H1 (cell line): Measurements from ENCODE around the gene UFM1. TPM values are rescaled to one million over a fixed set of nuclear protein-coding genes. Genes with fewer than 3 reads are reported as not detected.

Experiments
- EP300 ChIP-seq, 2 experiments: IDR thresholded peaks; 1 replicate in 1 of 2; 2 replicates in 1 of 2; pipeline ENCODE4 v1.6.1; 2011 to 2012; ENCODE audit warnings: low read depth in 2 of 2, low read length in 2 of 2, mild to moderate bottlenecking in 2 of 2, borderline replicate concordance in 1 of 2, inconsistent platforms in 1 of 2, moderate library complexity in 1 of 2
- polyA plus RNA-seq, 7 experiments: library from polyadenylated mRNA; depleted of rRNA in 3 of 7; stranded (reverse) in 5 of 7; unstranded in 2 of 7; fragments of >200 nt in 5 of 7; fragments of 200-250 nt in 2 of 7; gene quantifications; 1 replicate in 5 of 7; 2 replicates in 1 of 7; 4 replicates in 1 of 7; pipeline versions ENCODE4 v1.2.1 to v1.2.3, GENCODE V29; 2011 to 2013; ENCODE audit warnings: missing spikeins in 2 of 7, mixed read lengths in 2 of 7
- total RNA-seq: library from RNA; stranded (reverse); fragmentation: NEBNext Ultra II Directional; extraction: Animal tissue kit (Norgen Biotek cat#: 25700); gene quantifications from 2 replicates; pipeline ENCODE4 v1.2.1, GENCODE V29; 2021

UFM1 gene
- total and polyA plus RNA-seq, 2 of the 8 experiments (the other 6 are each of a cell fraction or from before 2014, with no cell fraction given): 16.0 to 34.3 TPM

DNA sequence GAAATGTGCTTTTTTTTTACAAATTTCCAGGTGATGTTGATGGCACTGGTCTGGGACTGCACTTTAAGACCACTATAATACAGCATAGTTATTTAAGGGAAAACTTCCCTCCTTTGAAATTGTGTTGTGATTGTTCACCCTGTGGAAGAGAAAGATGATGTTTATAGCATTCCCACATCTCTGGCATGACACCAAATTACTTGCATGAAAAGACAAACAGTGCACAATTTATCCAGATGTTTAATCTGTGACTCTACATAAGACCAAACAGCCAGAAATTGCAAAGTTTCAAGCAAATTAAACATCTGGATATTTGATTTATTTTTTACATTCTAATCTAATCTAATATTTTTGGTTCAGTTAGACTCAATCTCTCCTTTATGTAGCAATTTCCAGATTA lies 51.6 kb downstream of the UFM1 start (continued):
- no peak for TF ChIP-seq EP300 (IDR thresholded peaks at IDR 0.05; ENCODE audit: borderline replicate concordance in 1 of 2, low read depth in 2 of 2, low read length in 2 of 2)
- TF ChIP-seq, all 59 proteins: peak for 0
